HS-27A (cell line): ENCODE results near the gene ALG11.
"Not testable (repeated sequence)": the region's sequence is repeated elsewhere in the genome, so short reads cannot be mapped to it uniquely, and the experiment has no call there.

Experiments
- DNase-seq: peaks from one replicate; pipeline ENCODE4 v3.0.0-alpha.2; 2012; ENCODE audit warnings: low read depth, missing footprints

The ALG11 gene

GRCh38 chr13:52011632-52012511 is at the start of gene ALG11:
Gene ALG11 (plus strand): TSS chr13:52012398. CDS start chr13:52012419, 21 bp downstream.
- peak; percentile 84 for DNase-seq

- no peak for DNase-seq
These were observed 46.0 kb upstream of the ALG11 start for GRCh38 chr13:51966186-51966585.

- DNase-seq, result no peak
These were observed 44.4 kb upstream of the ALG11 start for GRCh38 chr13:51967482-51968446.

- DNase-seq, result no peak
These were observed 41.8 kb upstream of the ALG11 start for GRCh38 chr13:51970349-51970748.

GRCh38 chr13:51971520-51972426 is 40.4 kb upstream of the ALG11 start:
- DNase-seq, result no peak

- DNase-seq, result no peak
These were observed 37.7 kb upstream of the ALG11 start for GRCh38 chr13:51974482-51974881.

- no peak for DNase-seq
These were observed 35.8 kb upstream of the ALG11 start for GRCh38 chr13:51976423-51976822.

- no peak for DNase-seq
These were observed 35.3 kb upstream of the ALG11 start for GRCh38 chr13:51976890-51977289.

GRCh38 chr13:51977625-51978024 is 34.6 kb upstream of the ALG11 start:
- no peak for DNase-seq

GRCh38 chr13:51978796-51979556 is 33.2 kb upstream of the ALG11 start:
- DNase-seq, result no peak

- DNase-seq, result no peak
These were observed 31.3 kb upstream of the ALG11 start for GRCh38 chr13:51980908-51981307.

GRCh38 chr13:51981355-51981754 is 30.8 kb upstream of the ALG11 start:
- DNase-seq, result peak; percentile 51

GRCh38 chr13:51983292-51983691 is 28.9 kb upstream of the ALG11 start:
- DNase-seq, result not testable (repeated sequence)

GRCh38 chr13:51984904-51985303 is 27.3 kb upstream of the ALG11 start:
- DNase-seq, result not testable (repeated sequence)

- DNase-seq, result no peak
These were observed 23.1 kb upstream of the ALG11 start for GRCh38 chr13:51988988-51989618.

- DNase-seq, result no peak
These were observed 18.5 kb upstream of the ALG11 start for GRCh38 chr13:51993713-51994112.

- DNase-seq, result no peak
These were observed 16.3 kb upstream of the ALG11 start for GRCh38 chr13:51995677-51996551.

- DNase-seq, result no peak
These were observed 15.6 kb upstream of the ALG11 start for GRCh38 chr13:51996641-51997040.

GRCh38 chr13:51997186-51997585 is 15.0 kb upstream of the ALG11 start:
- no peak for DNase-seq
